HFFc6 (cell line): ENCODE data around the gene GMEB1. TPM values are rescaled to one million over a fixed set of nuclear protein-coding genes. Genes with fewer than 3 reads are reported as not detected.
"Not testable (repeated sequence)": the region's sequence is repeated elsewhere in the genome, so short reads cannot be mapped to it uniquely, and the experiment has no call there.

Source experiments
- DNase-seq: peaks from one replicate; pipeline ENCODE4 v3.0.0-alpha.2; 2018
- H3K27ac Mint-ChIP-seq: 2 replicates; pipeline ENCODE4 v1.8.0; 2020; ENCODE audit warnings: mild to moderate bottlenecking, mixed read lengths
- H3K27me3 Mint-ChIP-seq: 2 replicates; pipeline ENCODE4 v1.8.0; 2021; ENCODE audit warnings: mild to moderate bottlenecking, moderate library complexity, mixed read lengths; ENCODE audit not compliant: insufficient read depth
- H3K36me3 Mint-ChIP-seq: 2 replicates; pipeline ENCODE4 v1.8.0; 2021; ENCODE audit warnings: low read depth, mixed read lengths
- H3K4me1 Mint-ChIP-seq: 2 replicates; pipeline ENCODE4 v1.8.0; 2020; ENCODE audit warnings: low read depth, mixed read lengths
- H3K4me3 Mint-ChIP-seq: 2 replicates; pipeline ENCODE4 v1.8.0; 2020; ENCODE audit warnings: mild to moderate bottlenecking, moderate library complexity, mixed read lengths
- H3K9me3 Mint-ChIP-seq: 2 replicates; pipeline ENCODE4 v1.8.0; 2020; ENCODE audit warnings: mild to moderate bottlenecking, mixed read lengths
- total RNA-seq, 6 experiments: library from RNA; stranded (reverse); fragmentation: NEBNext Ultra II Directional; extraction: Animal tissue kit (Norgen Biotek cat#: 25700); gene quantifications; 2 replicates in 1 of 6; 3 replicates in 5 of 6; pipeline ENCODE4 v1.2.3, GENCODE V29; 2021
- TF ChIP-seq, protein P1 (sequence below): fragments of 200-600 bp; sonication (generic); IDR thresholded peaks from 2 replicates; pipeline ENCODE4 v1.5.0; 2021; ENCODE audit warnings: antibody characterized with exemption, mild to moderate bottlenecking

Gene GMEB1
- total RNA-seq, 6 experiments from 2014 or later, result 11.1 to 13.2 (median 12.0) TPM

DNA sequence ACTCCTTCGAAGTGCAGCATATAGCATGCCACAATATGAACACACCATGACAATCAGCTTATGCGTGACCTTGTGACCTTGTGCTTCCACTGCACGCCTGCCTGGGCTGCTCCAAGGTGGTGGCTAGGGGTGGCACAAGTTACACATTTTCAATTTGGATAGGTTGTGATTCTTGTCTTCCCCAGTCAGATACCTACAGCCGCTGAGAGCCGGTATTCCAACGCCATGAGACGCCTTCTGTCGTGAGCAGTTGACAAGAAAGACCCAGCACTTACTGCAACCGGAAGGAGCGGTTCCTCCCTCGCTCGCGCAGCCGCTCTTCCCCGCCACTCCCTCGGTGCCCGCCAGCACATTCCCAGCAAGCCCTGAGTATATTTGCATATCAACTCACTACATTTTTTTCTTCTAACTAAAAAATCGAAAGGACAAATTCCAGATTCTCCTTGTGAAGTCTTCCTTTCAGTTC, 20.5 kb upstream of the GMEB1 start:
- TF ChIP-seq, protein P1, sequence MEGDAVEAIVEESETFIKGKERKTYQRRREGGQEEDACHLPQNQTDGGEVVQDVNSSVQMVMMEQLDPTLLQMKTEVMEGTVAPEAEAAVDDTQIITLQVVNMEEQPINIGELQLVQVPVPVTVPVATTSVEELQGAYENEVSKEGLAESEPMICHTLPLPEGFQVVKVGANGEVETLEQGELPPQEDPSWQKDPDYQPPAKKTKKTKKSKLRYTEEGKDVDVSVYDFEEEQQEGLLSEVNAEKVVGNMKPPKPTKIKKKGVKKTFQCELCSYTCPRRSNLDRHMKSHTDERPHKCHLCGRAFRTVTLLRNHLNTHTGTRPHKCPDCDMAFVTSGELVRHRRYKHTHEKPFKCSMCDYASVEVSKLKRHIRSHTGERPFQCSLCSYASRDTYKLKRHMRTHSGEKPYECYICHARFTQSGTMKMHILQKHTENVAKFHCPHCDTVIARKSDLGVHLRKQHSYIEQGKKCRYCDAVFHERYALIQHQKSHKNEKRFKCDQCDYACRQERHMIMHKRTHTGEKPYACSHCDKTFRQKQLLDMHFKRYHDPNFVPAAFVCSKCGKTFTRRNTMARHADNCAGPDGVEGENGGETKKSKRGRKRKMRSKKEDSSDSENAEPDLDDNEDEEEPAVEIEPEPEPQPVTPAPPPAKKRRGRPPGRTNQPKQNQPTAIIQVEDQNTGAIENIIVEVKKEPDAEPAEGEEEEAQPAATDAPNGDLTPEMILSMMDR, result no peak
- Mint-ChIP-seq H3K4me3 (peak overlapping the region; percentile 90), H3K4me1 (peaks cover 32% of the 10 kb centered on the region), H3K27me3 (peaks cover 6% of the 10 kb centered on the region), H3K36me3 (no peaks in the 10 kb centered on the region), H3K27ac (peak overlapping the region; percentile 99), H3K9me3 (no peaks in the 10 kb centered on the region)
- DNase-seq, result peak; percentile 93

DNA sequence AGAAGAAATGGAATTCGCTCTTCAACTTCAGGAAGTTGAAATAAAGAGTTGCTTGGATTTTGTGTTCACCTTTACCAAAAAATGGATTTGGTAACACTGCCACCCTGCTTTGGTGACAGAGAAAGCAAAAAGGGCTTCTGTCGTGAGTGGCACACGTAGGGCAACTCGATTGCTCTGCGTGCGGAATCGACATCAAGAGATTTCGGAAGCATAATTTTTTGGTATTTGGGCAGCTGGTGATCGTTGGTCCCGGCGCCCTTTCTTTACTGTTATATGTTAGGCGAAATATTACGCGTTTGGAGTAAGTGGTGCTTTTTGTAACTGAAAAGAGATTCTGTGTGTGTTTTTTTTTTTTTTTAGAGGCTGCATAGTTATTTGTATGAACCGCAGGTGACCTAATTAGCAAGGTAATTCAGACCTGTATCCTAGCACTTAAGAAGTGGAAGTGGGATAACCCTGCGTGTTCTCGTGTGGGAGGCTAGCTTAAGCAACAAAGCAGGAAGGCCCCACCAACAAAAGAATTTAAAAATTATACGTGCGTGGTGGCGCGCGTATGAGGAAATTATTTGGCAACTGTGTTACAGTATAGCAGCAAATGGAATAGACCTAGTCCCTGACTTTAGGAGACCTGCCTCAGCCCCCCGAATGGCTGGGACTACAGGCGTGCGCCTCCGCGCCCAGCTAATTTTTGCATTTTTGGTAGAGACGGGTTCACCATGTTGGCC, 19.9 kb upstream of the GMEB1 start, which contains the start of gene RNU11:
Gene RNU11 (plus strand): TSS at position 127 of the 725 bp plus-strand sequence.
- no peaks in the 10 kb centered on the region for H3K9me3 Mint-ChIP-seq
- DNase-seq, result peak; percentile 100
- TF ChIP-seq, protein P1, result no peak
- peaks cover 4% of the 10 kb centered on the region for H3K27me3 Mint-ChIP-seq
- peak within 1 kb of the TSS; percentile 90 for H3K4me3 Mint-ChIP-seq
- peak within 1 kb of the TSS; percentile 99 for H3K27ac Mint-ChIP-seq
- peaks cover 26% of the 10 kb centered on the region for H3K4me1 Mint-ChIP-seq
- H3K36me3 Mint-ChIP-seq, result no peaks in the 10 kb centered on the region

DNA sequence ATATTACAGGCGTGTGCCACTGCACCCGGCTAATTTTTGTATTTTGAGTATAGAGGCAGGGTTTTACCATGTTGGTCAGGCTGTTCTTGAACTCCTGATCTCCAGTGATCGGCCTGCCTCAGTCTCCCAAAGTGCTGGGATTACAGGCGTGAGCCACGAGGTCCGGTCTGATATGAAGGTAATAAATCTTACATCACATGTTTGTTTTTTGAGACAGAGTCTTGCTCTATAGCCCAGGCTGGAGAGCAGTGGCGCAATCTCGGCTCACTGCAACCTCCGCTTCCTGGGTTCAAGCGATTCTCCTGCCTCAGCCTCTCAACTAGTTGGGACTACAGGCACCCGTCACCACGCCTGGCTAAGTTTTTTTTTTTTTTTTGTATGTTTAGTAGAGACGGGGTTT, 15.5 kb upstream of the GMEB1 start:
- not testable (repeated sequence) for DNase-seq, H3K4me3 Mint-ChIP-seq, H3K36me3 Mint-ChIP-seq, H3K27ac Mint-ChIP-seq, H3K9me3 Mint-ChIP-seq, H3K4me1 Mint-ChIP-seq, H3K27me3 Mint-ChIP-seq

DNA sequence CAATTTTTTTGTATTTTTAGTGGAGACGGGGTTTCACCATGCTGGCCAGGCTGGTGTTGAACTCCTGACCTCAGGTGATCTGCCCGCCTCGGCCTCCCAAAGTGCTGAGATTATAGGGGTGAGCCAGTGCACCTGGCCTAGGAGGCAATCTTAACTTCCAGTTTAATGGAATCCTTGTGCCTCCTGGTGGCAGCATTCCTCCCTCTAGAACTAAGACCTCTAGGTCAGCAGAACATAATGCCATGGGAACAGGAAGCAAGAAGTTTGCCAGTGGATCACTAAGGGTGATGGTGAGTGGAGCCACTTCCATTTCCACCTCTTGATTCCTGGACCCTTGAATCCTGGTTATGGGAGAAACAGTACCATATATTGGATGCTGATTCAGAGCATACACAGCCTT, 14.7 kb upstream of the GMEB1 start:
- not testable (repeated sequence) for H3K4me1 Mint-ChIP-seq, H3K27ac Mint-ChIP-seq, H3K36me3 Mint-ChIP-seq, H3K9me3 Mint-ChIP-seq, H3K27me3 Mint-ChIP-seq, H3K4me3 Mint-ChIP-seq
- TF ChIP-seq, protein P1, result peak; percentile 62
- peak; percentile 39 for DNase-seq

DNA sequence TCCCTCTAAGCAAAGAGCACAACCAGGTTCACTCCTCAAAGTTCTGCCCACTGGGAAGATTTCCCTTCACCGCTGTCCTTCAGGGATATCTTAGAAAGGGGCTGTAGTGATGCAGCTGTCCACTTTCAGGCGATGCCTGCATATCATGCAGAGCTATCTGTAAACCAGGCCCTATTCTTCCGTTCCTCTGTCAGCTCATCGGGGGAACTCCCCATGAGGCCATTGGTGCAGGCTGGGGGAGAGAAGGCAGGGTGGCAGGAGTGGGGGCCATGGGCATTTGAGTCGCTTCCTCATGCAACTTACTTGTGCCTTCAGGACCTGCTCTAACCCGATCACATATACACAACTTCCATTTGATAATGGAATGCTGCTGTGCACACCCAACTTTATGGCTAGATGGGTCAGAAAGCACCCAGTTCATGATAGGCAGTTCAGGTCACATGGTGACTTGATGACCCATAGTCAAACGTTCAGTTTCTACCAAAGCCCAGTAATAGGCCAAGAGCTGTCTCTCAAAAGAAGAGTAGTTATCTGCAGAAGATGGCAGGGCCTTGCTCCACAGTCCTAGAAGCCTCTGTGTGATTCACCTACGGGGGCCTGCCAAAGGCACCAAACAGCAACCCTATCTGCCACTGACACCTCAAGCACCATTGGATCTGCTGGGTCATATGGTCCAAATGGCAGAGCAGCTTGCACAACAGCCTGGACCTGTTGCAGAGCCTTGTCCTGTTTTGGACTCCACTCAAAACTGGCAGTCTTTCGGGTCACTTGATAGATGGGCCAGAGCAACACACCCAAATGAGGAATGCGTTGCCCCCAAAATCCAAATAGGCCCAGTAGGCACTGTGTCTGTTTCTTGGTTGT, 12.9 kb upstream of the GMEB1 start:
- H3K36me3 Mint-ChIP-seq, H3K9me3 Mint-ChIP-seq, H3K27me3 Mint-ChIP-seq, H3K27ac Mint-ChIP-seq, H3K4me1 Mint-ChIP-seq, H3K4me3 Mint-ChIP-seq, DNase-seq: not testable (repeated sequence)

DNA sequence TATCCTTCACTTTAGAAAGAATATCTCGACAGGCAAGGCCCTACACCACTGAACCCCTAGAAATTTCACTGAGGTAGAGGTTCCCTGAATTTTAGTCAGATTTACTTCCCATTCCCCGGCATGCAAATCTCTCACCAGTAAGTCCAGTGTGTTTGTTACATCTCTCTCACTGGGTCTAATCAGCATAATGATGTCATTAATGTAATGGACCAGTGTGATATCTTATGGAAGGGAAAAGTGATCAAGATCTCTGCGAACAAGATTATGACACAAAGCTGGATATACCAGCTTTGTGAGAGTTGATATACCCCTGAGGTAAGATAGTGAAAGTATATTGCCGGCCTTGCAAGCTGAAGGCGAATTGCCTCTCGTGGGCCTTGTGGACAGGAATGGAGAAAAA, 12.2 kb upstream of the GMEB1 start:
- DNase-seq, result no peak
- Mint-ChIP-seq H3K27me3 (no peaks in the 10 kb centered on the region; the same call in 1 of the 2 replicates), H3K4me1 (no peaks in the 10 kb centered on the region), H3K36me3 (no peaks in the 10 kb centered on the region), H3K4me3 (no peak overlapping the region), H3K9me3 (no peaks in the 10 kb centered on the region), H3K27ac (no peak overlapping the region)
- TF ChIP-seq, protein P1, result no peak
